ENCODE measurements around the gene ARAP1. TPM values are rescaled to one million over a fixed set of nuclear protein-coding genes. Genes with fewer than 3 reads are reported as not detected.

Gene ARAP1
- total RNA-seq, 1 experiment from 2014 or later, result 66.1 TPM

DNA sequence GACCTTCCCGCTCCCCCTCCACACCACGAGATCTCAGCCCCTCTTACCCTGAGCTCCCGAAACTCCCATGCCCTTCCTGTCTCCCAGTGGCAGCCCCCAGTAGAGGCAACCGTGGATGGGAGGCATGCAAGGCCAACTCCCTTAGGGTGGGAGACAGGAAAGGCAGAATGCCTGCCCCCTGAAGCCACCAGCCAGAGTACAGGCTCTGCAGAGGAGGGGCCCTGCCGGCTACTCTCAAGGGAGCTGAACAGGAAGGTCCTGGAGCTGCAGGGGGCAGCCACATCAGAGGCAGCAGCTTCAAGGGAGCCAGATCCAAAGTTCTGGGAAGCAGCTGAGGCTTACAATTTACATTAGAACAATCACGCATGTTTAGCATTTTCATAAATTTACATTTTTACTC is 116.3 kb downstream of the ARAP1 start:
- CTCF ChIA-PET, result no interaction called here
- peaks cover 9% of the 10 kb centered on the region for H3K27me3 ChIP-seq (replicated peaks; ENCODE audit: insufficient read depth, low read depth, low read length, poor library complexity)

DNA sequence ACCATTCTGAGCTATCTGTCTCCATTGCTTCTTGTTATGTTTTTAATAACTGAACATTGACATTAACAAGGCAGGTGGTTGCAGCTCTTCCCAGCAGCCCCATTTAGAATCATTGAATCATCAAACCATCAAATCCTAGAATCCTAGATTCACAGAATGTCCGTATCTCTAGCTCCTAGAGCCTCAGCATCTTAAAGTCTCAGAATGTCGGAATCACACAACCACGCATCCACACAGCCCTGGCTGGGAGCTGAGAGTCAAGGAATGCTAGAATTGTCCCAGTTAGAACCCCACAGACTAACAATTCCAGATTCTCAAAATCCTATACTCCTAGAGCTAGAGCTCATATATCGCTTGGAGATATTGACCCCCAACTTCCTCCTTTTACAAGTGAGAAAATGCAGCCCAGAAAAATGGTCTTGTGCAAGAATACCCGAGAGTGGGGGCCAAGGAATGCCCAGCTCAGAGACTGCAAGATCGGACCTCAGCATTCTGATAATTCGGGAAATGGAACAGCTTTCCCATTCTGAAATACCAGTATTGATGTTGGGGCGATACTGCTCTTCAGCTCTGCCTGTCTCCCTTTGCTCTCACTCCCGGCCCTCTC is 116.8 kb downstream of the ARAP1 start:
- Histone ChIP-seq H3K27ac (ENCODE audit: low read depth, low read length, poor library complexity, severe bottlenecking) (no peak overlapping the region), H3K27me3 (replicated peaks; ENCODE audit: insufficient read depth, low read depth, low read length, poor library complexity) (peaks cover 7% of the 10 kb centered on the region), H3K4me1 (ENCODE audit: insufficient read depth, low read length, poor library complexity, severe bottlenecking) (peaks cover 10% of the 10 kb centered on the region), H3K9me3 (ENCODE audit: low read depth, low read length, poor library complexity, severe bottlenecking) (no peaks in the 10 kb centered on the region), H3K36me3 (ENCODE audit: insufficient read depth, low read length, poor library complexity, severe bottlenecking) (no peaks in the 10 kb centered on the region), H3K4me3 (ENCODE audit: low read depth, low read length, poor library complexity, severe bottlenecking) (no peak overlapping the region)
- ChIA-PET POLR2A (ENCODE audit: low non-redundant PET) (no interaction called here), CTCF (interaction anchor here (0.6 kb wide), 1 partner anchor 62 kb away, joined by 7 read pairs; no protein-coding TSS in a partner anchor)
- DNase-seq (ENCODE audit: low spot score), result no peak
- no TSS peak for BruUV-seq (replicated peaks)
- intact Hi-C loops (cut with micrococcal nuclease; ENCODE audit: unreplicated experiment), result no loop called here
- TF ChIP-seq EZH2 (IDR thresholded peaks at IDR 0.05; ENCODE audit: borderline replicate concordance, low read depth, low read length, poor library complexity, severe bottlenecking), result no peak
- TF ChIP-seq, protein P1, sequence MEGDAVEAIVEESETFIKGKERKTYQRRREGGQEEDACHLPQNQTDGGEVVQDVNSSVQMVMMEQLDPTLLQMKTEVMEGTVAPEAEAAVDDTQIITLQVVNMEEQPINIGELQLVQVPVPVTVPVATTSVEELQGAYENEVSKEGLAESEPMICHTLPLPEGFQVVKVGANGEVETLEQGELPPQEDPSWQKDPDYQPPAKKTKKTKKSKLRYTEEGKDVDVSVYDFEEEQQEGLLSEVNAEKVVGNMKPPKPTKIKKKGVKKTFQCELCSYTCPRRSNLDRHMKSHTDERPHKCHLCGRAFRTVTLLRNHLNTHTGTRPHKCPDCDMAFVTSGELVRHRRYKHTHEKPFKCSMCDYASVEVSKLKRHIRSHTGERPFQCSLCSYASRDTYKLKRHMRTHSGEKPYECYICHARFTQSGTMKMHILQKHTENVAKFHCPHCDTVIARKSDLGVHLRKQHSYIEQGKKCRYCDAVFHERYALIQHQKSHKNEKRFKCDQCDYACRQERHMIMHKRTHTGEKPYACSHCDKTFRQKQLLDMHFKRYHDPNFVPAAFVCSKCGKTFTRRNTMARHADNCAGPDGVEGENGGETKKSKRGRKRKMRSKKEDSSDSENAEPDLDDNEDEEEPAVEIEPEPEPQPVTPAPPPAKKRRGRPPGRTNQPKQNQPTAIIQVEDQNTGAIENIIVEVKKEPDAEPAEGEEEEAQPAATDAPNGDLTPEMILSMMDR (conservative IDR thresholded peaks at IDR 0.05; ENCODE audit: low read depth, low read length), result no peak

More for the DNA sequence above, 116.3 kb downstream of the ARAP1 start:
- POLR2A ChIA-PET (ENCODE audit: low non-redundant PET), result no interaction called here
- Histone ChIP-seq H3K9me3 (ENCODE audit: low read depth, low read length, poor library complexity, severe bottlenecking) (no peaks in the 10 kb centered on the region), H3K36me3 (ENCODE audit: insufficient read depth, low read length, poor library complexity, severe bottlenecking) (no peaks in the 10 kb centered on the region), H3K4me1 (ENCODE audit: insufficient read depth, low read length, poor library complexity, severe bottlenecking) (peaks cover 10% of the 10 kb centered on the region), H3K27ac (ENCODE audit: low read depth, low read length, poor library complexity, severe bottlenecking) (no peak overlapping the region), H3K4me3 (ENCODE audit: low read depth, low read length, poor library complexity, severe bottlenecking) (no peak overlapping the region)
- peak; percentile 49 for DNase-seq (ENCODE audit: low spot score)
- TF ChIP-seq EZH2 (IDR thresholded peaks at IDR 0.05; ENCODE audit: borderline replicate concordance, low read depth, low read length, poor library complexity, severe bottlenecking), result no peak
- TF ChIP-seq, protein P1 (conservative IDR thresholded peaks at IDR 0.05; ENCODE audit: low read depth, low read length), result no peak
- intact Hi-C loops (cut with micrococcal nuclease; ENCODE audit: unreplicated experiment), result no loop called here
- no TSS peak for BruUV-seq (replicated peaks)

Small RNA genes within 50 kb of the gene (microRNA-seq; reads per million reads assigned to microRNA genes)
- gene MIR4692, result not detected

Other genes with a start within 250 kb of the ARAP1 start
- gene PDE2A, start 78.0 kb downstream of the ARAP1 start, total RNA-seq (2021), result 0.58 and 1.2 TPM in 2 replicates
- 16.9 and 18.3 TPM in 2 replicates for gene STARD10, start 41.6 kb upstream of the ARAP1 start, total RNA-seq (2021)
- 8.6 and 11.7 TPM in 2 replicates for gene ATG16L2, start 62.0 kb upstream of the ARAP1 start, total RNA-seq (2021)

Measured in A673 (cell line).